GDM1 (cell line): ENCODE results near the gene ACBD6.
"Not testable (repeated sequence)": the region's sequence is repeated elsewhere in the genome, so short reads cannot be mapped to it uniquely, and the experiment has no call there.

Source experiments
- DNase-seq: peaks from one replicate; lab custom pipeline; 2025; lab: John Stamatoyannopoulos, UW

ACBD6 gene

DNA sequence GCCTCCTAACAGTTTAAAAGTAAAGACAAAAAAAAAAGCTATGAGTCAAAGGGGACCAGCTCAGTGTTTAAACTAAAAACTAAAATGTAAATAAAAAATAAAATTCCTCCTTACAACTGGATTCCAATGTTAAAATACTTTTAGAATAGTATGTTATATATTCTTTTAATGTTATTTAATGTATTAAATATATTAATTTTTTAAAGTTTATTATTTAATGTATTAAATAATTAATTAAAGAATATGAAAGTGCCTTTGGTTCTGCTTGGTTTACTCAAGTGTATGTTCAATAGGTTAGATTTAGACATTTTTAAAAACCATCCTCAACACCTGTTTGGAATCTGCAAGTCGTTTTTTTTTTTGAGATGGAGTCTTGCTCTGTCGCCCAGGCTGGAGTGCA lies 13.1 kb downstream of the ACBD6 start:
- DNase-seq: no peak

DNA sequence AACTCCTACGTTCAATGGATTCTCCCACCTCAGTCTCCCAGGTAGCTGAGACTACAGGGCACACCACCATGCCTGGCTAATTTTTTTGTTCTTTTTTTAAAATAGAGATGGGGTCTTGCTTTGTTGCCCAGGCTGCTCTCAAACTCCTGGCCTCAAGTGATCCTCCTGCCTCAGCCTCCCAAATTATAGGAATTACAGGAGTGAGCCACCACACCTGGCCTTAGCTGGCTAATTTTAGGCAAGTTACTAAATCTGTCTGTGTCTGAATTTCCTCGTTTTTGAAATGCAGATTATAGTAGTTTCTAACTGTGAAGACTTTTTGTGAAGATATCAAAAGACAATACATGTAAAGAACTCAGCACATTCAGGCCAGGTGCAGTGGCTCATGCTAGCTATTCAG lies 13.7 kb downstream of the ACBD6 start:
- no peak for DNase-seq

DNA sequence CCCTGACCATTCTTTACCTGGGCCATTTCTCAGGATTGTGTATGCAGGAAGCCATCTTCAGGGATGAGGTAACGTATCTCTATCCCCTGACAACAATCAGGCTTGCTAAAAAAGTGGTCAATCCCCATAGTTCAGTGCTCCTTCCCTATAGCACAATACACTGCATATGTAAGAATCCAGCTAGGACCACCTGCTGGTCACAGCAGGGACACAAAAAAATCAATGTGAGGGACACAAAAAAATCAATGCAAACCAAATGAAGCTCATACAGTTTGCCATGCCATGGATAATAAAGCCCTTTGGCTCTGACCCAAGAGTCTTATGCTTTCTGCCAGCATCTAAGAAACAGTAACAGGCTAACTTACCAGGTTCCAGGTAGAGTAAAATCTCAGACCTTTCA lies 16.3 kb downstream of the ACBD6 start:
- no peak for DNase-seq

DNA sequence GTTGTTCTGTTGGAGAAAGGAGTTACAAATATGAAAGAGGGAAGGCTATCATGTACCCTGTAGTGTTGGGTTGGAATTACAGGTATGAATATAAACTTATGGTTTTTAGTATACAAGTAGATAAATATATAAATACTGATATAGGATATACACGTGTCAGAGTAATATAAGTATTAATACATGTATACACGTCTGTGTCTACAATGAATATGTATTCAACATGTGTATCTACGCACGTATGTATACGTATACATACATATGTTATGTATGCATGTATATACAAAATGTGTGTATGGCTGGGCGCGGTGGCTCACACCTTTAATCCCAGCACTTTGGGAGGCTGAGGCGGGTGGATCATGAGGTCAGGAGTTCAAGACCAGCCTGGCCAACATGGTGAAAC lies 17.9 kb downstream of the ACBD6 start:
- DNase-seq: no peak

DNA sequence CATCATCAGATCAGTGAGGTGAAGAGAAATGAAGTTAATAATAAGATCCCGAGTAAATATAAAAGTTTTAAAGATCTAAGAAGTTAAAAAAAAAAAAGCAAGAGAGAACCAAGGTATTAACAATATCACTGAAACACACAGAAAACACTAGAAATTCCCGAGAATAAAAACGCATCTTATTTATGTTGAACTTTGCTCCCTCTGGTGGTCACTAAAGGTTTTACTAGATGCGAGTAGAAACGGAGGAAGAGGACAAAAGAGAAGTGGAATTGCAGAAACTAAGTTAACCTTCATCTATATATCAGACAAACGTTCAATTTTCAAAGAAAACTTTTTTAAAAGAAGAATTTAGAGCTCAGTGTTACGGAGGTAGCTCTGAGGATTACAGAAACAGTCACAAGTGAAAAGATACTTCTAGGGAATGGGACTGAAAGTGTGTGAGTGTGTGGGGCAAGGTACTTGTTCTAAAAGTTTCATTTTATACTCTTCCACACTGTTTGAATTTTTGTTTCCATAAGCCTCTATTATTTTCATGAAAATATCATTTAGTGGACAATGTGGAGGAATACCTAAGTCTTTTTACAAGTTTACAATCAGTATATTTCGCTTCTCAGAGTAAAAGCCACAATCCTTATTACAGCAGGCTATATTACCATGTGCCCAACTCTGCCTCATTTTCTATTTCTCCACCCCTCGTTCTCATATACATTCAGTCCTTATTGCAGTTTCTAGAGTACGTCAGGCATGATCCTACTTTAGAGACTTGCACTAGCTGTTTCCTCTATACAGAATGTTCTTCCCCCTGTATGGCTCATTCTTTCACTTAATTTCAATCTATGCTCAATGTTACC lies 19.7 kb downstream of the ACBD6 start:
- DNase-seq: peak; percentile 2

DNA sequence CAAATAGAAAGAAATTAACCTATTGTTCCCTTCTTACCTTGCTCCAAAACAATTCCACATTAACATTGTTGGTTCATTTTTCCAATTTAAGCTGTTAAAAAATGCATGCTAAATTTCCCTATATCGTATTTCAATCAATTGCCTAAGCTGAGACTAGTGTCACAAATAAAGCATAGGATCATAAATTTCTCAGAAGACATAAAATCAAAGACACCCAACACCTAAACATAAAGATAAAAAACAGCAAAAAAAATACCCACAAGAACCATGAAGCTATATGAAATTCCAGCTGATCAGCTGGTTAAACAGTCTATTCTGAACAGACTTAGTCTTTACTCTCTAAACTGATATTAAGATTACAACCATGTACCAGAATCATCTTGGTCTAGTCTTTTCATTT lies 32.3 kb downstream of the ACBD6 start:
- DNase-seq: no peak

DNA sequence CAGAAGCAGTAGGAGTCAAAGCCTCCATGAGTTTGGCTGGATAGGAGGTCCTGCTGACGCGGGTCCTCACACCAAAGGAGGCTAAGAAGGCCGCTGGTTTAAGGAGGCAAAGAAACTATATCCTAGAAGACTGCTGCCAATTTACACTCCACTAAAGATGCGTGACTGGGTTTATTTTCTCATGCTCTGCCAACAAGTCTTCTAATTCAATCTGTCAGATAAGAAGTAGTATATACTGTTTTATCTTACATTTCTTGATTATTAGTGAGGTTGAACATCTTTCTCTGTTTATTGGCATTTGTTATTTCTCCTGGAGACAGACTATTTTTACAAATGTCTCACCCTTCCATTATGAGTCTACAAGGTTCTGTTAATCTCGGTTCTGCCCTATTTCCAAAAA lies 34.1 kb downstream of the ACBD6 start:
- no peak for DNase-seq

DNA sequence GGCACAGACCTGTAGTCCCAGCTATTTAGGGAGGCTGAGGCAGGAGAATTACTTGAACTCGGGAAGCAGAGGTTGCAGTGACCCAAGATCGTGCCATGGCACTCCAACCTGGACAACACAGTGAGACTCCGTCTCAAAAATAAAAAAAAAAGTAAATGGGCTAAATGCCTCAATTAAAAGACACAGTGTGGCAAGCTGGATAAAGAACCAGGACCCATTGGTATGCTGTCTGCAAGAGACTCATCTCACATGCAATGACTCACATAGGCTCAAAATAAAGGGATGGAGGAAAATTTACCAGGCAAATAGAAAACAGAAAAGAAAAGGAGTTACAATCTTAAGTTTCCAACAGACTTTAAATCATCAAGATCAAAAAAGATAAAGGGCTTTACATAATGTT lies 40.3 kb downstream of the ACBD6 start:
- DNase-seq: no peak

DNA sequence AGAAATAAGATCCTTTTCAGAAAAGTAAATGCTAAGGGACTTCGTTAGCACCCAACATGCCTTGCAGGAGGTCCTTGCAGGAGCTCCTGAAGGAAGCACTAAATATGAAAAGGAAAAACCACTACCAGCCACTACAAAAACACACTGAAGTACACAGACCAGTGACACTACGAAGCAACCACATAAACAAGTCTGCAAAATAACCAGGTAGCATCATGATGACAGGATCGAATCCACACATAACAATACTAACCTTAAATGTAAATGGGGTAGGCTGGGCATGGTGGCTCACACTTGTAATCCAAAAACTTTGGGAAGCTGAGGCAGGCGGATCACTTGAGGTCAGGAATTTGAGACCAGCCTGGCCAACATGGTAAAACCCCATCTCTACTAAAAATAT lies 40.7 kb downstream of the ACBD6 start:
- not testable (repeated sequence) for DNase-seq

DNA sequence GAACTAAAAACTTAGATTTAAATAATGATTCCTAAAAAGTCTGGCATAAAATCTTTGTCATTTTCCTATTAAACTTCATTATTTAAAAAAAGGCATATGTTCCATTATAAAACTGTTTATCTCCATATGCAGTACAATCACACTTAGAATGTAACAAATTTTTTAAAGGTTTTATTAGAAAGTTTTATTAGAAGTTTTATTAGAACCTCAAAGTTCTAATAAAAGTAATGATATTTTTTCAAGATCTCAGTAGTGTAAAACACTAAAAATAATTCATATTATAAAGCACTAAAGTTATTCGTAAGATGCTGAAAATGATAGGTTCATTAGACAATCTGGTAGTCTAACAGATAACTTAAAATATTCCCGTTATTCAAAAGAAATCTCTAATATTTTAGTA lies 43.6 kb downstream of the ACBD6 start:
- no peak for DNase-seq

DNA sequence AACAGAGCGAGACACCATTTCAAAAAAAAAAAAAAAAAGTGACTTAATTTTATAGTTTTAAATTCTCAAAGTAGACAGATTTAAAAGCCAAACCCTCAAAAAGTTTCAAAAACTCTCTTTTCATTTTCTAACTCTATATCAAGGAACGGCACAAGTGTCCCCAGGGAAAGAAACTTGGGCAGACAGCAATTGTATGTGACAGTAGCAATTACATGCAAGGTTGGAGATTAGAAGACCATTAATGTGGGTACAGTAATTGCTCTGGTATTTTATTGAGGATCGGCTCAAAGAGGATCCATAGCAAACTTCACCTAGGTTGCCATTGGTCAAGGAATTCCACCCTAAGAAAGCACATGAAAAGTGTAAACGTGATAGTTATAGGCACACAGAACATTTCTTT lies 46.2 kb downstream of the ACBD6 start:
- no peak for DNase-seq

DNA sequence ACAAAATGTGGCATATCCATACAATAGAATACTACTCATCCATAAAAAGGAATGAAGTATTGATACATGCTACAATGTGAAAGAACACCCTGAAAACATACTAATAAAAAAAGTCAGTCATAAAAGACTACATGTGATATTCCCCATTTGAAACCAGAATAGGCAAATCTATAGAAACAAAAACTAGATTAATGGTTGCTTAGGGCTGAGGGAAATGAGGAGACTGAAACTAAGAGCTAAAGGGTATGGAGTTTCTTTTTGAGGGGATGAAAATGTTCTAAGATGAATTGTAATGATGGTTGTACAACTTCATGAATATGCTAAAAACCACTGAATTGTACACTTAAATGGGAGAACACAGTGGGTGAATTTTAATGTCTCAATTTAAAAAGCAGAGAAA lies 50.9 kb downstream of the ACBD6 start:
- DNase-seq: no peak

DNA sequence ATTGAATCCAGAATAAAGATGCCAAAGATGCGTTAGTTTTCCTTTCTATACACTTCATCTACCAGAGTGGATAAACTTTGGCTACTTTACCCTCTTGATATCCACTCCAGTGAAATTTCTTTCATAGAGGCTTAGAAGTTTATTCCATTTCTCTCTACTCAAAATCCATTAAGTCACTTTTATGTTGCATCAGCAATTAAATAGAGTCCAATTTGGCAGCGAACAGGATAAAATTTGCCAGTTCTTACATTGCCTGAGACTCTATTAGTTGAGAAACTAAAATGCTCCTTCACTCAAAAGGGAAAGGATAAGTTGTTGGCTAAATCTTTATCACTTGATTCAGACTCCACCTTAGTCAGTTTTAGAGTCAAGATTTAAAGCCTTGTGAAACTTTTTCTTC lies 57.9 kb downstream of the ACBD6 start:
- no peak for DNase-seq

DNA sequence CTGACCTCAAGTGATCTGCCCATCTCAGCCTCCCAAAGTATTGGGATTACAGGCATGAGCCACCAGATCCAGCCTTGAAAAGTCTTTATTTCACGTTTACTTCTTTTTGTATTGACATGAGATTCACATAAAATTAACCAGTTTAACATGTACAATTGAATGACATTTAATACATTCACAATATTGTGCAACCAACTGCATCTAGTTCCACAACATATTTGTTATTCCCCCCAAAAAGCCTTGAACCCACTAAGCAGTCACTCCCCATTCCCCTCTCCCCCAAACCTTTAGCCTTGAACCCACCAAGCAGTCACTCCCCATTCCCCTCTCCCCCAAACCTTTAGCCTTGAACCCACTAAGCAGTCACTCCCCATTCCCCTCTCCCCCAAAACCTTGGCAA lies 62.0 kb downstream of the ACBD6 start:
- no peak for DNase-seq

DNA sequence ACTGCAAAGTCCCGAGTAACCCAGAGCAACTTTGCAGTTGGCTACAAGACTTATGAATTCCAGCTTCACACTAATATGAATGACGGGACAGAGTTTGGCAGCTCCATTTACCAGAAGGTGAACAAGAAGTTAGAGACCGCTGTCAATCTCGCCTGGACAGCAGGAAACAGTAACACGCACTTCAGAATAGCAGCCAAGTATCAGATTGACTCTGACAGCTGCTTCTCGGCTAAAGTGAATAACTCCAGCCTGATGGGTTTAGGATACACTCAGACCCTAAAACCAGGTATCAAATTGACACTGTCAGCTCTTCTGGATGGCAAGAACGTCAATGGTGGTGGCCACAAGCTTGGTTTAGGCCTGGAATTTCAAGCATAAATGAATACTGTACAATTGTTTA lies 66.8 kb downstream of the ACBD6 start:
- no peak for DNase-seq

DNA sequence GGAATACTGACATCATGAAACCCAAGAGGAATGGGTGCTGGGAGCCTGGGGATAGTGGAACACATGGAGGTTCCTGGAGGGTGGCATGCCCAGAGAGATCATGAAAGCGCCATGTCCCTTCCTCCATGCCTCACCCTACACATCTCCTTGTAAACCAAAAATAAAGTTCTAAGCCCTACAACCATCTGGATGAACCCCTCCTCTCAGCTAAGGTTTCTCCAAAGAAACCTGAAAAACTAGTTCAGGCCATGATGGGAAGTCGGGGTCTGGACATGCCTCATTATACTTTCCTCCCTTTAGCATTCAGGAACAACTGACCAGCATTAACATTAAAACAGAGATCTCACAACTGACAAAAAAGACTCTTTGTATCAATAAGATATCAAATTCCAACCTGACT lies 68.5 kb downstream of the ACBD6 start:
- no peak for DNase-seq

DNA sequence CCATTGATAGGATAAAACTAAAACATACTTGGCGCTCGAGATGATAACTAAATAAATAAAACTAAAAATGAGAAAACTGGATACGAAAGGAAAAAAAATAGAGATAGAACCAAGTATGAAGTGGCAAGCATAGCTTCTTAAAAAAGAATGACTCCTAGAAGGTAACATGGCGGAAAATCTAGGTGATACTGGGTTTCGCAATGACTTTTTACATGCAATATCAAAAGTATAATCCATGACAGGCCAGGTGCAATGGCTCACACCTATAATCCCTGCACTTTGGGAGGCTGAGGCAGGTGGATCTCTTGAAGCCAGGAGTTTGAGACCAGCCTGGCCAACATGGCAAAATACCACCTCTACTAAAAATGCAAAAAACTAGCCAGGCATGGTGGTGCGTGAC lies 70.7 kb downstream of the ACBD6 start:
- no peak for DNase-seq

DNA sequence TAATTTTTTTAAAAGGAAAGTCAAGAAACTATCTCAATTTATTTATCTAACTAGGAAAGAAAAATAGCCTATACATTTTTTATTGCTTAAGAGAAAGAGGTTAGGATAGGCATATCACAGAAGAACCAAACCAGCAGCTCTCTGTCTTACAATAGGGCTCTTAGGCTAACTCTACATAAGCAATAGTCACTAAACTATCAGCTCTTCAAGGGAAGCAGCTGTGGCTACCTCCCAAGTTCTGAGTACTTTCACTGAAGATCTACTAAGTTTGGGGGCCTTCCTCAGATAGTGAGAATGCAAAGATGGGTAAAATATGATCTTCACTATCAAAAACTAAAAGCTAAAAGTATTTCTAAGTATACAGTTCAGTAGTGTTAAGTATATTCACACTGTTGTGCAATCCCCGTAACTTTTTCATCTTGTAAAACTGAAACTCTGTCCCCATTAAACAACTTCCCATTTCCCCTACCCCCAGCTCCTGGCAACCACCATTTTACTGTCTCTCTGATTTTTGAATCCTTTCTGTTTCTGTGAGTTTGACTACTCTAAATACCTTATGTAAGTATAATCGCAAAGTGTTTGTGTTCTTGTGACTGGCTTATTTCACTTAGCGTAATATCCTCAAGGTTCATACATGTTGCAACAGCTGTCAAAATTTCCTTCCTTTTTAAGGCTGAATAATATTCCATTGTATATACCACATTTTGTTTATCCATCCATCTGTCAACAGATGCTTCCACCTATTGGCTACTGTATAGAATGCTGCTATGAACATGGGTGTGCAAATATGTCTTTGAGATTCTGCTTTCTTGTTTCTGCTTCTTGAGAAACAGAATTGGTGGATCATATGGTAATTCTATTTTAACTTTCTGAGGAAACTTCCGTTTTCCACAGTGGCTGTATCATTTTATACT lies 73.3 kb downstream of the ACBD6 start:
- DNase-seq: no peak

DNA sequence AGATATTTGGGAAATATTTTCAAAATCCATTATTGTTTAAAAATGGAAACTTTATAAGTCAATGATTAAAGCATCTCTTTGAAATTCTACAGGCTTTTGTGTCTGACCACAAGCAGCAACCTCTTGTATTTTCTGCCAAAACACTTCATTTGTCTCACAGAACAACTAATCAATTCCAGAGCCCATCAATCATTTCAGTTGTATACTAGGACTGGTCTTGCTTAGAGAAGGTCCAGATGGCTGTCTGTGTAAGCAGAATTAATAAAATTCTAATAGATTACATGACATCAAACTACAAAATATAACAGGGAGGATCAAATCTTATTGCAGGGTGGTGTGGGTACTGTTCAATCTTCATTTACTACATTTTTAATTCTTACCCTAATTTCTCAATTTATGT lies 76.4 kb downstream of the ACBD6 start:
- DNase-seq: no peak

DNA sequence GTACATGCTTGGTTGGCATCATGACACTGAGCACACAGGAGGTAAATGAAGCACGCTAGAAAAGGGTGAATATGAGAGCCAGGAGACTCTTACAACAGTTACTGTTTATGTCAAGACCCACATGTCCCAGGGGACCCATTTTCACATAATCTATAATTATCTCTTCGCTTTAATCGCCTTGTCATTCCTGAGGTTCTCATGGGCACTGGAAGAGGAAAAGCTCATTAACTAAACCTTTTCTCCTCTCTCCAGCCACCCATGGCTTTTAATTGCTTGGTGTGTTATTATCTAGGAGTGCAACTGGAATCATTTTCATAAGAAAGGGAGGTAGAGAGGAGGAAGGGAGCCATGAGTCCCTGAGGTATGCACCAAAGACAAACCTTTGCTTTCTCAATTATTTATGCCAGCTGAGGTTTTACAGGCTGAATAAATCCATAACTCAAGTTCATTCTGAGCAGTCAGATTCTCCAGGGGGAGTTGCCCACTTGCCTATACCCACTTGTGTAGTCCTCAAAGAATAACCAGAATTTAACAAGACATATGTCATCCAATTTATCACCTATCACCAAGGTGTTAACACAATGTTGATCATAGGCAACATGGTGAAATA lies 77.4 kb downstream of the ACBD6 start:
- no peak for DNase-seq

DNA sequence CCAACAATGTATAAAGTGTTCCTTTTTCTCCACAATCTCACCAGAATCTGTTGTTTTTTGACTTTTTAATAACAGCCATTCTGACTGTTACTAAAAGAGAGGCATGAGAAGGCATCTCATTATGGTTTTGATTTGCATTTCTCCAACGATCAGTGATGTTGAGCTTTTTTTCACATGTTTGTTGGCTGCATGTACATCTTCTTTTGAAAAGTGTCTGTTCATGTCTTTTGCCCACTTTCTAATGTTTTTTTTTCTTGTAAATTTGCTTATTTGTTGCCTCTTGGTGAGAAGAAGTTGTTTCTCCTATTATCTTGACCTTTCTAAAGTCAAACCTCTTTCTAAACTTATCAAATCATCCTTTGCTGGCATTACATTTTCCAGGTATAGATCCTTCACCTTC lies 80.8 kb downstream of the ACBD6 start:
- no peak for DNase-seq

DNA sequence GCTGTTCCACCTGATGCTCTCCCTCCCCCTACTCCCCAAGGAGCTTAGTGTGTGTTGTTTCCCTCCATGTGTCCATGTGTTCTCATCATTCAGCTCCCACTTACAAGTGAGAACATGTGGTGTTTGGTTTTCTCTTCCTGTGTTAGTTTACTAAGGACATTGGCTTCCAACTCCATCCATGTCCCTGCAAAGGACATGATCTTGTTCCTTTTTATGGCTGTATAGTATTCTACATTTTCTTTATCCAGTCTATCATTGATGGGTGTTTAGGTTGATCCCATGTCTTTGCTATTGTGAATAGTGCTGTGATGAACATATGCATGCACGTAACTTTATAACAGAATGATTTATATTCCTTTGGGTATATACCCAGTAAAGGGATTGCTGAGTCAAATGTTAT lies 81.2 kb downstream of the ACBD6 start:
- not testable (repeated sequence) for DNase-seq
